ENCODE measurements around the gene DEDD.

DEDD gene

DNA sequence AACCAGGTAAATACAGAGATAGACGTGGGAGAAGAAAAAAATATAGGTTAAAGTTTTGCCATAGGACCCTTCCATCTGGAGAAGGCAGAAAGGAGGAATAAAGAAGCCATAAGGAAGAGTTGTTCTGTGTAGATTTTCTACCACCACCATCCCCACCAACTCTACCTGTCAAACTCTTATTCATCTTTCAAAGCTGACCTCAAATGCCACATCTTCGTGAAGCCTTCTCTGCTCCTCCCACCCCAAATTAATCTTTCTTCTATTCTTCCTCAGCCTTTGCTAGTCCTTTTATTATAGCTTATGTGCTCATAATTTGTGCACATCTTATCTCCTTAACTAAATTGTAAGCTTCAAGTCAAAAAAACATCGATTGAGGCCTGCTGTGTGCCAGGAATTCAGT is 41.9 kb downstream of the DEDD start:
- DNase-seq: no peak

DNA sequence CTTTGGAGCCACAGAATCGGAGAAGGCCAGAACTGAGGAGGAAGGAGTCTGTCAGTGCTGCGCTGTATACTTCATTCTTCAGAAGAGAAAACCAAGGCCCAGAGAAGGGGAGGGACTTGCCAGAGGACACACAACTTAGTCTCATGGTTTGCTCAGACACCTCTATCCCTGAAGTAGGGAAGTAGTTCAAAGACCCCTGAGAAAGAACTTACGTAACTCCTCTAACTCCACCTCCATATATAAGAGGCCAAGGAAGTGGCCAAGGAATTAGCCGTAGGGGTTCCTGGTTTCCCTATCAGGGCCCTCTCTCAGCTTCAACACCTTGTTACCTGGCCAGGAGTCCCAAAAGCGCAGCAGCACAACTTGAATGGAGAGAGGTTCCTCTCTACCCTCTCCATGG is 42.5 kb downstream of the DEDD start:
- DNase-seq: no peak

DNA sequence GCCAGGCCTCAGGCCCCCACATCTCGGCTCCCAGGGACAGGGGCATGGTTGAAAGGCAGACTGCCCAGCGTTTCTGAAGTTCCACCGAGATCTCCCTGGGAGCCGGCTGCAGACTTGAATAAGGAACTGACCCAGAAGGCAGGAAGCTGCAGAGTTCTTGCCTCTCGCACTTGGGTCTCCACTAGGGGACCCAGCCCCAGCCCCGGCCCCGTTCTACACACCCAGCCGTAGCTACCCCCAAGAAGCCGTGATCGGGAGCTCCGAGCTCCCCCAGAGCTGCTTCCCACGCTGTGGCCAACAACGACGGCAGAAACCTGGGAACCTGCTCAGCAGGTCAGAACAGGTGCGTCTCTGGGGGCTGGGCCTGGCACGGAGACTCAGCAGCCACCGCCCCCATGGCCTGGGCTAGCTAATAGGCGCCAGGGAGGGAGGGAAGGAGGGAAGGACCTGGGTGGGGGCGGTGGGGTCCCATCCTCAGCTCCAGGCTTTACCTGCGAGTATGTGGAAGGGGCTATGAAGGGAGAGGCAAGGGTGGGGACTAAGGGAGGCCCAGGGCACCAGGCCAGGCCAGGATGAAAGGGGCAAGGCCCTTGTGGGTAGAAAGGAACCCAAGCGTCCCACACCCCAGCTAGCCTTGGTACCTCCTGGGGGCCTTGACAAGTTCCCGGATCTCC is 43.1 kb downstream of the DEDD start, which contains the start of gene NECTIN4:
Gene NECTIN4 (minus strand): TSS at position 308 of the 674 bp plus-strand sequence. CDS start 262 bp downstream, at position 46.
- DNase-seq: no peak

DNA sequence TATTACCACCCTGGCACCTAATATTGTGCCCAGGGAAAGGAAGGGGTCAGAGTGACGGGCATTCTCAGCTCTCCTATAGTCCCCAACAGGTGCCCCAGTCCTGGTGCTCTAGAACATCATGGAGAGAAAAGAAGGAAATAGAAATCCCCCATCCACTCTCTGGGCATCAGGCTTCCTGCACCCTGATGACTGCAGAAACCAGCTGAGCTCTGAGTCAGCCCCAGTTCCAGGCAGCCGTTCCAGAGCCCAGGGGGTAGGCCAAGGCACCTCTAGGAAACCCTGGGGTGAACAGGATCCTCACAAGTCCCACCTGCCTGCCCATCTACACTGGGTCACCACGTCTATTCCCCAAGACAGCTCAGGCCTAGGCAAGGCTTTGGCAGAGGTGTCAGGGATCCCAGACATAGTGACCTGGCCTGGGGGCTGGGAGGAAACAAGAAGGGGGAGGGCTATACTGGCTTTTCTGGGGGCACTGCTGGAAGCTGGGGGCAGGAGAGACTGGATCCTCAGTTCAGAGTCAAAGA is 43.8 kb downstream of the DEDD start:
- no peak for DNase-seq

DNA sequence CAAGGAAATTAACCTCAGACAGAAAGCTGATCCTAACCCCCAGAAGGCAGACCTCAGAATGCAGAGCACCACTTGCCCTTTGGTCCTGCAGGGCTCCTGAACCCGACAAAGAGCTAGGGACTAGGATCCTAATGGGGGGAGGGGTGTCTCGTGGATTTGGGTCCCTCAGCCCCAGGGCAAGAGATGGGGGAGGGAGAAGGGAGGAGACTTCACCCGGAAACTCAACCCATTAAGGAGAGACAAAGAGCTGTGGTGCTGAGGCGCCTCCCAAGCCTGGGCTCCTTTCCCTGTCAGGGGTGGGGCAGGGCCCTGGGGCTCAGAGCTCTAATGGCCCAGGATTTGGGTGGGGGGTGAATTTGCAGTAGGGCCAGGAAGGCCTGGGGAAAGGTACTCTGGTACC is 46.0 kb downstream of the DEDD start:
- DNase-seq: no peak

DNA sequence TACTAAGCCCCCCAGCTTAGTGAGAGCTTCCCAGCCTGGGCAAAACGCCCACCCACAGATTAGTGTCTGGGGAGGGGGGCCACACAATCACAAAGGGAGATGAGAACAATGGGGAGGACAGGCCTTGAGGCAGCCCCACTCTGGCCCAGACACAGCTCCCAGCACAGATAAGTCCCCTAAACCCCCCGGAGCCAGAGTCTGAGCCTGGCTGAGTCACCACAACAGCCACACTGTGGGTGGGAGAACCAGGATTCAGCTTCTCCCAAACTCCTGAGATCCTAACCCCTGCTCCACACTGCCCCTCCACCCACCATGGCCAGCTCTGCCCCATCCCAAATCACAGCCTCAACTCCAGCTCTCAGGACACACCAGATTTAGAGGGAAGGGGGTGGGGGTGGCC is 47.3 kb downstream of the DEDD start:
- no peak for DNase-seq

DNA sequence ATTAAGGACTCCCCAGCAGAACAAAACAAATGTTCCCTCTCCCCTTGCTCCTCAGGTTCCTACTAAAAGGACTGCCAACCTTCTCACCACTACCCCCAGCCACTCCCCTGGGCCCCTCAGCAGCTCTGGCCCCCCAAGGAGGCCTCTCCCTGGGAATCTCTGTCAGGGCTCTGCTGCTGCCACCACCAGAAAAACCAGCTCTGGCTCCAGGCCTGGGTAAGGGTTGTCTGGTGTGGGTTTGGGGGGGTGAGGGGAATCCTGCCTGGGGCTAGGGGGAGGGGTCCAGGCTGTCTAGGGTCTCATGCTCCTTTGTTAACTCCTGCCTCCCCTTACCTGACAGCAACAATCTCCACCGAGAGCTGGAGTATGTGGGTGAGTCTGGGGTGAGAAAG is 47.9 kb downstream of the DEDD start:
- DNase-seq: no peak

DNA sequence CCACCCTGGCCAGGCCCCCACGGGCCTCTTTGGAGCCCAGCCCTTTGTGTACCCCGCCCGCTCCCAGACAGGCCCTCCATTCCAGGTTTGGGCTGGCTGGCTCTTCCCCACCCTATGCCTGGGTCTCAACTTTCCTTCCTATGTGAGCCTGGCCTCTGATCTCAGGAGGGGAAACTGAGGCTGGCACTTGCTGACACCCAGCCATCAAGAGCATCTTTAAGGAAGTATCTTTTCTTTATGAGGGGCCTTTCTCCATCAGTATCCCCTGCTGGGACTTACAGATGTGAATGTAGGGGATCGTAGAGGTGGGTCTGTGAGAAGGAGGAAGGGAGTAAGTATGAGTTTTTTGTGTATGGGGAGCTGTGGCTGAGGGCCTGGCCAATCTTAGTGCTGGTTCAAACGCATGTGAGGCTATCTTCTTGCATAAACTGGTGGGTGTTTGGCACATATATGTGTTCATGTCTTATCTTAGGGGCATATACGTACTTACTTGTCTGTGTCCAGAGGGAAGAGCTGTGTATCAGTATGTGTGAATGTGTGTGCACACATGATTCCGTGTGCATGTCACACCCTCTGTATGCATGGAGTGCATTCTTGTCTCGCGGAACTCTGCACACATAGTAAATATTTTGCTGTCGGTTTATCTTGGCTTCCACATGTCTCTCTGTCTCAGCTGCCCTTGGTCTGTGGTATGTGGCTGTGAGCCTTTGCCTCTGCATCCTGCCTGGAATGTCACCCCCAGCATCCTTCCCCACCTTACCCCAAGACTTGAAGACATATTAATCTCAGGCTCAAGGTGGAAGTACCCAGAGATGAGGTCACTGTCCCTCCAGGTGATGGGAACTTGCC is 48.5 kb downstream of the DEDD start:
- DNase-seq: no peak

DNA sequence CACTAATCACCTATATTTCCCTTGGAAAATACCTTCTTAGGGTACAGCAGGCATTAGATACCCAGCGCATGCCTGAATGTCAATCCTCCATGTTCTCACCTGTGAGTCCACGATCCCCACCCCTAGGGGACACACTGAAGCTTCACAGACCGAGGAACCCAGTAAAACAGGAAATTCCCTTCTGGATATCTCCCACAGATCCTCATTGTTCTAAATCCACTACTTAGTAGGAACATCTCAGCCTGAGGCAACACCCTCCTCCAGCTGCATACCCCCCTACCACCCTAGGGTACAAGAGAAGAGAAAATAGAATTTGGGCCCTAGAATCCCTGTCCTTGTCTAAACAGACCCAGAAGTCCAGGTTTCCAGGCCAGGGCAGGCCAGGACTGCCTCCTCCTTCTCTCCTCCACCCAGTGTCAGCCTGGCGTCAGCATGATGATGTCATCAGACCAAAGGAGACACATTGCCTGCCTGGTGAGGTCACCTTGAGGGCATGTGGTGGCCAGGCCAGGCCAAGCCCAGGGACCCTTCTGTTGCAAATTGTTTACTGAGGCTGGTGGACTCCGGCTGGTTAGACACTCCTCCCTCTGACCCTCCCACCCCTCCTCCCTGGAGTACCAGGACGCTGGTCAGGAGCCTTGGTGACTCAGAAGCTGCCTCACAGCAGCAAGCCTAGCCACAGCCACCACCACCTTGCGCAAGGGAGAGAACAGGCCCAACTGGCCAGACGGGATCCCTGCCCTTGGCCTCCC is 49.3 kb downstream of the DEDD start:
- DNase-seq: no peak

DNA sequence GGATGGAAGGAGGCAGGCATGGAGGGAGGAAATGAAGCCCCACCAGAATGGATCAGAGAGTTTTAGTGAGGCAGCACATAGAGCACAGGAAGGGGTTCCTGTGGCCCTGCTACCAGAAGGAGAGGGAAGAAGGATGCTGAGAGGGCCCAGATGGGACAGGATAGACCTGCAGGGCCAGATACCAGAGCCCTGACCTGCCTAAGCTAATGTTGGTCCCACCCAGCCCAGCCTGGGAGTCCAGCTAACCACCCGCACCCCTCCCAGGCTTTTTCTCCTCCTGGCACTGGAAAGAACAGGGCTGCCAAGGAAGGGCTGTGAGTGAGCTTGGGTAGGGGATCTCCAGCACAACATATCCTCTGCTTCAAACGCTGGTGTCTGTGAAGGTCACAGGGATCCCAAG is 50.0 kb downstream of the DEDD start:
- DNase-seq: no peak

DNA sequence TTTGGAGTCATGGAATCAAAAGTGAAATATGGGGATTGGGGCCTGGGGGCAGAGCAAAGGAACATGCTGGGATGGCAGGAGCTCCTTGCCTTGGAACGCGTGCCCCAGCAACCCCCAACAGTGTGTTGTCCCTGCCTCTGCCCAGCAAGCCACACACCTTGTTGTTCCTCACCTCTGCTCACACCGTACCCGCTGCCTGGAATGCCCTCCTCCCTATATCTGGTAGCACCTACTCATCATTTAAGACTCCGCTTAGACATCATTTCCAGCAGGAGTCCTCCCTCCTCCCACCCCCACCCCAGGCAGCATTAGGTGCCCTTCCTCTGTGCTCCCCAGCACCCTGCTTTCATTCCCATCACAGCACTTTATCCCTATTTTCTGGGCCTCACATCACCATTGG is 50.9 kb downstream of the DEDD start:
- DNase-seq: no peak

DNA sequence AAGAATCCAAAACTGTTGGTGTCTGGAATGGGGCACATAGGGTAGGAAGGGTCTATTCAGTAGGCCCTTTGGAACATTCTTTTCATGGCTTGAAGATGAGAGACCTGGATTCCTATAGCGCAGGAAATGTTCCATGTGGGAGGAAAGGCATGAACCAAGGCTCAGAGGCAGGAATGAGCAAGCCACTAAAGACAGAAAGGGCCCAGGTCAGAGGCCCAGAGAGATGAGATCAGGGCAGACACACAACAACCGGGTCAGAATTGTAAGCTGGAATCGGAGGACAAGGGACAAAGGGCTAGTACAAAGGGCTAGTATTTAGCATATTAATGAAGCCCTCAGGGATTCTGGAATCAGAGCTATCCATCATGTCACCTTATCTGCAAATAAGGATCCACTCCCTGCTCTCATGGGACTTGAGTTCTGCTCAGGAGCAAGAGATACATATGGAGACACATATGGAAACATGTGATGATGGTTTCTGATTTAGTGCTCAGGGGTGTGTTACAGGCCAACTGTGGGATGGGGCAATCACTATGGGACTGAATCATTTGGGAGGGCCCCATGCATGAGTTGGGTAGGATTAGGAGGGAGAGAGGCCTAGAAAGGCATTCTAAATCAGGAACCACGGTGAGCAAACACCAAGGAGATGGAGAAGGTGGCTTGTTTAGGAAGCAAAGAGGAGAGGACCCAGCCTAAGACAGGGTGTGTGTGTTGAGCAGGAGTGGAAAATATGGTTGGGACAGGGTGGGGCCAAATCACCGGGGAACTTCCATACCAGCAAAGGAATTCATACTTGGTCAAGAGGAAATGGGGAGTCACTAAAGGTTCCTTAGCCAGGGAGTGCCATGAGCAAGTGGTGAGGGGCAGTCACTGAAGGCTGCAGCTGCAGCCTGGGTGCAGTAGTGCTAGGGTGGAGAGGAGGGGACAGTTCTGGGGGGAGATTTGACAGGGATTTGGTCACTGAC is 51.7 kb downstream of the DEDD start:
- no peak for DNase-seq

DNA sequence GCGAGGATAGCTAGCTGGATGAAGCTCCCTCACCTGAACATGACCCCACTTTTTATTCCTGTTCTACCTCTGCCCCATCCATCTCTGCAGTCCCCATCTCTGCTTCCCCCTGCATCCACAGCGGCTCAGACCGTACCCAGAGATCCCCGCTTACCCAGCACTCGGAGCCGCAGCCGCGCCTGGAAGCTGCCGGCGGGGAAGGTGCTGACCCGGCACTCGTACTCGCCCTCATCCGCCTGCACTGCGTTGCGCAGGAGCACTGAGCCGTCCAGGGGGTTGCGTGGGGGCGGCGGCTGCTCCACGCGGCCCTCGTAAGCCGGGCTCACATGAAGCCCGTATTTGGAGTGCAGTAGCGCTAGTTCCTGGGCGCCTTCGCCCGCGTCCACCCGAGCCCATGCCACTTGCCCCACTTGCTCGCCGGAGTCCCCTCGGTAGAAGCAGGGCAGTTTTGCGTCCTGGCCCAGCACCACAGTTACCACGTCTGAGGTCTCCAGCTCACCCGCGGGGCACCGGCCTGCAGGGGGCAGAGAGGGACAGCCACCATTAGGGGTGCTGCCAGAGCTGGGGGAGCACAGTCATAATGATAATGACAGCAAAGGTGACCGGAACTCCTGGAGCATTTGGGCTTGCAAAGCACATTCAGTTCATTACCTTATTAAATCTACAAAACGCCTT is 52.9 kb downstream of the DEDD start:
- no peak for DNase-seq

DNA sequence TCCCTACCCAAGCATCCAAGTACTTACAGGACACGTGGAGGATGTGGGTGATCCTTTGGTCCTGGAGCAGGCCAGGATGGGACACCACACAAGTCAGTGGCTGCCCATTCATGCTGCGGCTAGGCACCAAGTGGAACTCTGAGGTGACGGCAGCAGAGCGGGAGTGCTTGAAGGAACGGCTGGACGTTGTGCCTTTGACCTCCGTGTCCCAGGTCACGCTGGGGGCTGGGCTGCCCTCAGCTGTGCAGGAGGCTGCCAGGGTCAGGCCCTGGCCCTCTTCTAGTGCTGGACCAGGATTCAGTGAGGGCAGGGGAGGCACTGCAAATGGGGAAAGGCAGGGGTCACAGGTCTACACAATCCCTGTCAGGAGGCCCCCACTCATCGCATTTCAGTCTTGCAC is 55.0 kb downstream of the DEDD start:
- DNase-seq: no peak

DNA sequence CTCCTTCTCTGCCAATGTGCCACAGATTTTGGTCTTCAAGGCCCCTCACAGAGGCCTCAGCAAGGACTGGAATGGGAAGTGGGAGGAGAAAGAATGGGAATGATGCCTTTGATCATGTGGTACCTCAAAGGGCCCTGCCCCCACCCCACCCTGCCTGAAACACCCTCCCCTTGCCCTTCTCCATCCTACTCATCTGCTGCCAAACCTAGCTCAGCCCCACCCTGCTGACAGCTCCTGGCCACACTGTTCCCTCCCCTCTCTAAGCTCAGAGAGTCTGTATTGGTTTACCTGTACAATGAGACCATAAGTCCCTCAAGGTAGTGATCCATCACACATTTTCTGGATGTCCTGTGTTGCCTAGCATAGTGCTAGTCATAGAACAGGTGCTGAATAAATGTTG is 56.1 kb downstream of the DEDD start:
- no peak for DNase-seq

DNA sequence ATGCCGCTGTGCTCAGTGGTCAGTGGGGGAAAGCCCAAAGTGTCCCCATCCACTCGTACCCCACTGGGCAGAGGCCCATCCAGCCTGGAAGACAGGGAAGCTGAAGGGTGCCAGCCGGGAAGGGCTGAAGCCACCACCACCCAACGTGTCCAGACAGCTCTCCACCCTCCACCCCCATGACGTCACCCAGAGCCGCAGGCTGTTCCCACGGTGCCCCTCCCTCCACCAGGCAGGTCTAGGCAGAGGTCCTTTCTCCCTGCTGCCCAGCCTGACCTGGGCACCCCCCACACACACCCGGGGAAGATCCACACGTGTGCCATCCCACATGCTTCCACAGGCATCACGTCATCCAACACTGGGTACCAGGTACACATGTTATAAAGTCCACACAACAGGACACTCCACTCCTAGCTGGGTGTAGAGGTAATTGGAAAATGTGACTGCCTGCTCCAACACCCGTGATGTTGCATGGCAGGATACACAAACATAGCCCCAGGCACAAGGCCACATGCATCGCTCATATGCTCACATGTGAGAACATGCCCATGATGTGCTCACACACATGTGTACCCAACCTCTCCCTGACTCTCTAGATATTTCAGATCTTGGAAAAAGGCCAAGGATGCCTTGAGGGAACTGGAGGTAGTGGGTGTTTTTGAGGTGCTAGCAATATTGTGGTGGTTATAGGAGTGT is 57.6 kb downstream of the DEDD start:
- DNase-seq: no peak

DNA sequence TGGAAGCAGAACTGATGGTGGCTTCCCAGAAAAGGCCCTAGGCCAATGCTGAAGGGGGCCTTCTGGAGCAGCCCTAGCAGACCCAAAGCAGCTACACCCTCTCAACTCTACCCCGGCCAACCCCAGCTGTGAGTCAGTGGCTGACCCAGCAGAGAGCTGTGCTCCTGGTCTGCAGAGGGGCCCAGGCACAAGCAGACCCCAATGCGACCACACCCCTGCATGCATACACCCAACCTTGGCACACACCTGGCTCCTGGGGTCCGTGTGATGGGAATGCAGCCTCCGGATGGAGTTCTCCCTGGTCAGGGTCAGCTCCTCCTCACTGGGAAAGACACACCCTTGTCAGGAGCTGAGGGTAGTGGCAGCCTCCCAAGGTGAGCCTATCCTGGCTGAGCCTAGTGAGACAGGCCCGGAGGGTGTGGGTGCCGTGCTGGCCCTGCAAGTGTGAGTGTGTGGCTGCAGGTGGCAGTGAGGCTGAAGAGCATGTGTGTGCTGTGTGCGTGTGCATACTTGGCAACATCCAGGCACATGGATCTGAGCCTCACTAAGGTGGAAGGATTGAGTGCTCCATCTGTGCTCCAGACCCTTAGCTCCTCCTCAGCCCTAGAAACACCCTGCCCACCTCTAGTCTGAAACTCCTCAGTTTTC is 58.9 kb downstream of the DEDD start:
- no peak for DNase-seq

DNA sequence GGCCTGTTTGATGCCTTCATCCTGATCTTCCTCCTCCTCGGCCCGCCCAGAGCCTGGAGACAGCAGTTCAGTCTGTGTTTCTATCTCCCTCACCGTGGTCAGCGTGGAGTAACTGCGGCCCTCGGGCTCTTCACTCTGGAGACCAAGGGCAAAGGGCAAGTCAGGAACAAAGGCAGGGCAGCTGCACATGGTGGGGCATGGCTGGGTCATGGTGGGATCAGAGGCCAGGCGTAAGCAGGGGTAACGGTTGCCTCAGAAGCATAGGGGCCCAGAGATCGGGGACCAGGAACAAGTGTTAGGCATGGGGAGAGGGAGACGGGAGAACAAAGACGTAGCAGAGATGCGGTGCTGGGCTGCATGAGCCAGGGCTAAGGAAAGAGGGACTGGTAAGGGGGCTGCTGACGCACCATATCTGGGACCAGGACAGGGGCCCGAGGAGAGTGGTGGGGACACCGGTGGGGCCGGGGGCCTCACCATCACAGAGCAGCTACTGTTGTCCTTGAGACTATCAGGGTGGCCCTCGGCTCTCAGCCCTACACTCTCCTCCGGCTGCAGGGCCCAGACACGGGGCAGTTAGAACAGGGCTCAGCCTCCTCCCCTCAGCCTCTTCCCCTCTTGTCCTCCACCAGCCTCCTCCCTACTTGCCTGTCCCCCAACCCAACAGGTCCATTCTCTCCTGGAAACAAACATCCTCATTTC is 59.6 kb downstream of the DEDD start:
- DNase-seq: no peak

DNA sequence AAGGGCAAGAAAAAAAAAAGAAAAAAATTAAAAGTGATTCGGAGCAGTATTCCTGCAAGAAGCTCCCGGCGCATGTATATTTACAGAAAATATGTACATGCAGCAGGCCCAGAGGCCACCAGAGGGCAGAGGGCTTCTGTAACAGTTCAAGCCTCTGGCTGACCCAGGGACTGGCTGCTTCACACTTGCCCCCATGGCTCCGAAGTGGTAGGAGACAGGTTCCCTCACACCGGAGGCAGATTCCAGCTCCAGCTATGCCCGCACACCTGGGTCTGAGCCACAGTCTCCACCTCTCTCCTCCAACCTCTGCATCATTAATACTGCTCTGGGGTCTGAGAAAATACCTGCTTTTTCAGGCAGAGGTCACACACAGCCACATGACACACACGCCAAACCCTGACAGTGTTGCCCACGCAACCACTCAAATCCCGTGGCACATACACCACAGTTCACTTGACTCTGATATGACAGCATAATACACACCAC is 60.5 kb downstream of the DEDD start:
- peak; percentile 64 for DNase-seq
